GM12878 (cell line): Measurements from ENCODE around the gene ARHGEF10L. TPM values are rescaled to one million over a fixed set of nuclear protein-coding genes. Genes with fewer than 3 reads are reported as not detected.

ENCODE experiments used
- LARP7 ChIP-seq: fragments of 450-650 bp; IDR thresholded peaks from 2 replicates; pipeline ENCODE4 v1.6.1; 2017; ENCODE audit warnings: mild to moderate bottlenecking
- RBBP5 ChIP-seq: fragments of 200-600 bp; sonication (generic); conservative IDR thresholded peaks from 2 replicates; pipeline ENCODE4 v1.6.1; 2016
- ZBTB4 ChIP-seq: fragments of 450-650 bp; formaldehyde crosslinking; IDR thresholded peaks from 2 replicates; pipeline ENCODE4 v1.4.0; 2022; ENCODE audit warnings: mild to moderate bottlenecking, moderate library complexity
- ZNF592 ChIP-seq: fragments of 450-650 bp; IDR thresholded peaks from 2 replicates; pipeline ENCODE4 v1.6.1; 2017; ENCODE audit warnings: mild to moderate bottlenecking, moderate library complexity
- polyA plus RNA-seq, 11 experiments: library from polyadenylated mRNA; depleted of rRNA in 4 of 11; unstranded in 6 of 11; stranded (reverse) in 5 of 11; fragments of >200 nt; fragmentation: Nextera tagmentation in 4 of 11; fragmentation: Illumina TruSeq in 1 of 11; extraction: Ambion mirVana in 4 of 11; extraction: Trizol in 1 of 11; gene quantifications; 1 replicate in 1 of 11; 2 replicates in 10 of 11; pipeline versions ENCODE4 v1.2.1 to v1.2.3, GENCODE V29; 2011 to 2016; ENCODE audit warnings: inconsistent platforms in 2 of 11, missing spikeins in 2 of 11, low read depth in 1 of 11
- total RNA-seq, 4 experiments: library from RNA; depleted of rRNA in 3 of 4; stranded (reverse); fragments of >200 nt in 3 of 4; fragmentation: Illumina TruSeq in 1 of 4; extraction: Trizol in 1 of 4; gene quantifications; 2 replicates each; pipeline versions ENCODE4 v1.2.1 to v1.2.3, GENCODE V29; 2013 to 2021

The ARHGEF10L gene
- total and polyA plus RNA-seq, 10 of the 15 experiments (the other 5 are each of a cell fraction or from before 2014, with no cell fraction given) = 0.05 to 0.94 (median 0.28) TPM; not detected in 2

DNA sequence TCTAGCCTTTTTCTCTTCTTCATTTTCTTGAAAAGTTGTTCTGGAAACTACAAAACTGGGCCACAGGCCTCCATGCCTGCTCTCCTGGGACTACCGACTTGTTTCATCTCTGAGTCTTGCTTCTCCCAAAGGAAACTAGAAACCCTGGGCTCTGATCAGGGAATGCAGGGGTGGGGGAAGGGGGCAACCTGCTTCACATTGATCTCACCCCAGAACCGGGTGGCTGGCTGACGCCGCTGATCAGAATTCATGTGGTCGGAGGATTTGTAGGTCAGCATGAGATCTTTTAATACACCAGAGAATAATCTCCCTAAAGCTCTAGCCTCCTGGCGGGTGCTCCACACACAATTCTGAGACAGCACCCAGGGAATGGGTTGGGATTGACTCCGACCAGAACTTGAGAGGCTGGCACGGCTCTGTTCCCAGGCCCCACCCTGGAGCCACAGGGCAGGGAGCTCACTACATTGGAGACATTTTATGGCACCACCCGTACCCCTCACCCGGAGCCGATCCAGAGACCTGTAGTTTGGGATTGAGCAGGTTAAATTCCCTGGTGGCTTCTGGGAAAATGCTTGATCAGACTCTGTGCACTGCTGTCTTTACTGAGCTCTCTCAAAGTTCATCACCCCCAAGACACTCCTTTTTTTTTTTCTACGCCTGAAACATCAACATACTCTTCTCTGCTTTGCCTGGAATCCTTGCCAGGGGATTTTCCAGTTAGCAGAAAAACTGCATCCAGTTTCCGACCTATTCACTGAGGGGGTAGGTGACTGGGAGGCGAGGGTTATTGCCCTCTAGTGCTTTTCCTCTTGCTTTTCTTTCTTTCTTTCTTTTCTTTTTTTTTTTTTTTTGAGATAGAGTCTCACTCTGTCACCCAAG is 12.2 kb upstream of the ARHGEF10L start (continued):
- TF ChIP-seq ZBTB4 (CRISPR knock-in tag) (no peak), RBBP5 (no peak), LARP7 (no peak), ZNF592 (no peak)
